ENCODE data around the gene C19orf25. TPM values are rescaled to one million over a fixed set of nuclear protein-coding genes. Genes with fewer than 3 reads are reported as not detected.
A peak's percentile ranks its signal among the peaks of the same experiment; 100 is the strongest.

C19orf25 gene
- total and polyA plus RNA-seq, 2 of the 13 experiments (the other 11 are each of a cell fraction or from before 2014, with no cell fraction given): 14.2 to 32.4 TPM

GRCh38 chr19:1513499-1514294 is 34.7 kb upstream of the C19orf25 start (continued):
- TF ChIP-seq HNF1A (IDR thresholded peaks at IDR 0.05; ENCODE audit: low read depth): no peak
- TF ChIP-seq HNF1A (CRISPR knock-in tag; IDR thresholded peaks at IDR 0.05; ENCODE audit: borderline replicate concordance): no peak
- no peak for TF ChIP-seq HDAC1 (CRISPR knock-in tag; IDR thresholded peaks at IDR 0.05)
- no peak for TF ChIP-seq JUN (CRISPR knock-in tag; IDR thresholded peaks at IDR 0.05)
- no peak for TF ChIP-seq ZNF446 (CRISPR knock-in tag; IDR thresholded peaks at IDR 0.05)
- TF ChIP-seq ZNF883 (CRISPR knock-in tag; IDR thresholded peaks at IDR 0.05; ENCODE audit: not compliant biosample characterization): no peak
- peak; percentile 22 for TF ChIP-seq HNRNPLL (IDR thresholded peaks at IDR 0.05; ENCODE audit: low read depth, low read length, poor library complexity, severe bottlenecking)
- TF ChIP-seq ZNF274 (CRISPR knock-in tag; IDR thresholded peaks at IDR 0.05): peak; percentile 26; the same call in 1 of the 2 replicates
- no peak for TF ChIP-seq U2AF1 (optimal IDR thresholded peaks at IDR 0.05; ENCODE audit: low read depth, low read length)
- no peak for TF ChIP-seq CSRNP2 (CRISPR knock-in tag; conservative IDR thresholded peaks at IDR 0.05; ENCODE audit: low read depth)
- no peak for TF ChIP-seq TFDP2 (CRISPR knock-in tag; IDR thresholded peaks at IDR 0.05)
- no peak for TF ChIP-seq ZNF761 (CRISPR knock-in tag; conservative IDR thresholded peaks at IDR 0.05)
- TF ChIP-seq MXI1 (IDR thresholded peaks at IDR 0.05; ENCODE audit: borderline replicate concordance, low read depth, low read length): no peak
- no peak for TF ChIP-seq WIZ (CRISPR knock-in tag; IDR thresholded peaks at IDR 0.05)
- TF ChIP-seq IKZF4 (CRISPR knock-in tag; IDR thresholded peaks at IDR 0.05; ENCODE audit: borderline replicate concordance, low read depth, not compliant biosample characterization): no peak
- no peak for TF ChIP-seq AGO2 (optimal IDR thresholded peaks at IDR 0.05; ENCODE audit: low read depth, low read length)
- TF ChIP-seq REXO4 (CRISPR knock-in tag; IDR thresholded peaks at IDR 0.05; ENCODE audit: borderline replicate concordance): no peak
- no peak for TF ChIP-seq NR2F1 (CRISPR knock-in tag; IDR thresholded peaks at IDR 0.05)
- TF ChIP-seq ZNF530 (CRISPR knock-in tag; IDR thresholded peaks at IDR 0.05; ENCODE audit: low read depth): no peak
- TF ChIP-seq CTCF (CRISPR knock-in tag; IDR thresholded peaks at IDR 0.05): peak; percentile 80
